HEK293 (cell line): ENCODE results near the gene GTF2F2.

Experiments used
- CTCF ChIA-PET: fragments of 350-600 bp; formaldehyde crosslinking; extraction: SDS; loops from one replicate; lab custom pipeline; 2021; ENCODE audit warnings: antibody characterized with exemption; lab: Yijun Ruan, JAX
- POLR2A ChIA-PET: fragments of 300-600 bp; formaldehyde crosslinking; extraction: SDS; loops from one replicate; lab custom pipeline; 2020; ENCODE audit warnings: antibody characterized with exemption, inconsistent platforms; lab: Yijun Ruan, JAX
- H3K27ac ChIP-seq: fragments of 200-500 bp; sonication (Bioruptor generic); 2 replicates; pipeline ENCODE4 v1.5.1; 2014; ENCODE audit warnings: low read depth, low read length, control low read depth, inconsistent platforms; ENCODE audit errors: extremely low read depth
- H3K36me3 ChIP-seq, 2 experiments: fragments of 200-500 bp in 1 of 2; sonication (Bioruptor generic) in 1 of 2; 1 replicate in 1 of 2; 2 replicates in 1 of 2; pipeline ENCODE4 v1.5.1; 2014 to 2017; ENCODE audit warnings: inconsistent platforms in 2 of 2, low read length in 2 of 2; ENCODE audit not compliant: control insufficient read depth in 2 of 2, insufficient read depth in 1 of 2
- H3K4me1 ChIP-seq: fragments of 200-500 bp; sonication (Bioruptor generic); 2 replicates; pipeline ENCODE4 v1.5.1; 2014; ENCODE audit warnings: mild to moderate bottlenecking, low read length, inconsistent platforms; ENCODE audit not compliant: control insufficient read depth, insufficient read depth
- H3K4me3 ChIP-seq: 2 replicates; pipeline ENCODE4 v1.5.1; 2011; ENCODE audit warnings: low read depth, mild to moderate bottlenecking, control low read depth, low read length, moderate library complexity
- H3K9me3 ChIP-seq: fragments of 200-500 bp; sonication (Bioruptor generic); 2 replicates; pipeline ENCODE4 v1.5.1; 2014; ENCODE audit warnings: low read depth, low read length, inconsistent platforms; ENCODE audit not compliant: control insufficient read depth, insufficient read depth
- KLF10 ChIP-seq: fragments of 450-650 bp; IDR thresholded peaks from 2 replicates; pipeline ENCODE4 v1.5.1; 2018; ENCODE audit warnings: missing biosample characterization, mild to moderate bottlenecking, missing genetic modification characterization
- PRDM1 ChIP-seq: fragments of 450-650 bp; formaldehyde crosslinking; IDR thresholded peaks from 2 replicates; pipeline ENCODE4; 2016; ENCODE audit warnings: missing biosample characterization, missing genetic modification characterization
- PRDM10 ChIP-seq: fragments of 450-650 bp; formaldehyde crosslinking; IDR thresholded peaks from 2 replicates; pipeline ENCODE4 v1.5.1; 2016; ENCODE audit warnings: missing biosample characterization, missing genetic modification characterization
- TCF7L2 ChIP-seq: IDR thresholded peaks from 2 replicates; pipeline ENCODE4 v1.6.1; 2011; ENCODE audit warnings: low read depth, mild to moderate bottlenecking, inconsistent platforms, low read length, moderate library complexity, borderline replicate concordance
- ZBTB44 ChIP-seq: fragments of 450-650 bp; IDR thresholded peaks from 2 replicates; pipeline ENCODE4 v1.5.1; 2018; ENCODE audit warnings: missing biosample characterization, mild to moderate bottlenecking, missing genetic modification characterization
- ZNF394 ChIP-seq: fragments of 450-650 bp; formaldehyde crosslinking; IDR thresholded peaks from 2 replicates; pipeline ENCODE4 v1.5.1; 2016; ENCODE audit warnings: missing biosample characterization, missing genetic modification characterization, mild to moderate bottlenecking, moderate library complexity, borderline replicate concordance
- ZNF501 ChIP-seq: fragments of 450-650 bp; formaldehyde crosslinking; IDR thresholded peaks from 2 replicates; pipeline ENCODE4 v1.5.1; 2016; ENCODE audit warnings: missing biosample characterization, missing genetic modification characterization
- ZNF596 ChIP-seq: fragments of 450-650 bp; IDR thresholded peaks from 2 replicates; pipeline ENCODE4 v1.5.0; 2018; ENCODE audit warnings: missing biosample characterization, mild to moderate bottlenecking, missing genetic modification characterization, moderate library complexity
- ZNF654 ChIP-seq: fragments of 450-650 bp; formaldehyde crosslinking; IDR thresholded peaks from 2 replicates; pipeline ENCODE4 v1.5.1; 2016; ENCODE audit warnings: low read depth, missing biosample characterization, missing genetic modification characterization
- ZNF664 ChIP-seq: fragments of 450-650 bp; formaldehyde crosslinking; IDR thresholded peaks from 2 replicates; pipeline ENCODE4 v1.5.1; 2016; ENCODE audit warnings: missing biosample characterization, missing genetic modification characterization
- ZNF704 ChIP-seq: fragments of 450-650 bp; formaldehyde crosslinking; IDR thresholded peaks from 2 replicates; pipeline ENCODE4 v1.5.1; 2016; ENCODE audit warnings: missing biosample characterization, missing genetic modification characterization
- ZNF785 ChIP-seq: fragments of 450-650 bp; formaldehyde crosslinking; IDR thresholded peaks from 2 replicates; pipeline ENCODE4 v1.5.1; 2016; ENCODE audit warnings: missing biosample characterization, missing genetic modification characterization
- ZNF830 ChIP-seq: fragments of 450-650 bp; IDR thresholded peaks from 2 replicates; pipeline ENCODE4 v1.5.0; 2018; ENCODE audit warnings: missing biosample characterization, missing genetic modification characterization, low read depth, mild to moderate bottlenecking, moderate library complexity
- ZNF837 ChIP-seq: fragments of 450-650 bp; formaldehyde crosslinking; IDR thresholded peaks from 2 replicates; pipeline ENCODE4 v1.5.1; 2016; ENCODE audit warnings: missing biosample characterization, missing genetic modification characterization
- ZSCAN30 ChIP-seq: fragments of 450-650 bp; IDR thresholded peaks from 2 replicates; pipeline ENCODE4 v1.5.1; 2018; ENCODE audit warnings: missing biosample characterization, mild to moderate bottlenecking, missing genetic modification characterization, moderate library complexity
- TF ChIP-seq, protein P1 (sequence below): fragments of 450-650 bp; formaldehyde crosslinking; IDR thresholded peaks from 2 replicates; pipeline ENCODE4 v1.5.1; 2017; ENCODE audit warnings: missing biosample characterization, missing genetic modification characterization

GTF2F2 gene

GRCh38 chr13:45219123-45219891 lies 99.0 kb downstream of the GTF2F2 start:
- Histone ChIP-seq H3K4me3 (no peak overlapping the region), H3K9me3 (no peaks in the 10 kb centered on the region), H3K36me3 (no peaks in the 10 kb centered on the region; a peak in 1 of 3 replicates), H3K27ac (no peak overlapping the region), H3K4me1 (peaks cover 8% of the 10 kb centered on the region)
- ChIA-PET CTCF (interaction anchor here (0.8 kb wide), 1 partner anchor 62 kb away, joined by 4 read pairs; no protein-coding TSS in a partner anchor), POLR2A (no interaction called here)
- peak; percentile 49; the same call in 1 of the 2 replicates for TF ChIP-seq ZBTB44 (tag by site-specific recombination)
- no peak for TF ChIP-seq KLF10 (tag by site-specific recombination)
- no peak for TF ChIP-seq ZNF837 (tag by site-specific recombination)
- no peak for TF ChIP-seq ZNF830 (tag by site-specific recombination)
- 0 out of 2 replicates have a peak, but pooled peaks have one; percentile 9 for TF ChIP-seq ZSCAN30 (tag by site-specific recombination)
- TF ChIP-seq PRDM1 (tag by site-specific recombination): peak; percentile 83
- TF ChIP-seq ZNF664 (tag by site-specific recombination): peak; percentile 76; the same call in 1 of the 2 replicates
- TF ChIP-seq ZNF596 (tag by site-specific recombination): peak; percentile 66
- 0 out of 2 replicates have a peak, but pooled peaks have one; percentile 10 for TF ChIP-seq ZNF501 (tag by site-specific recombination)
- no peak for TF ChIP-seq ZNF704 (tag by site-specific recombination)
- TF ChIP-seq, protein P1, sequence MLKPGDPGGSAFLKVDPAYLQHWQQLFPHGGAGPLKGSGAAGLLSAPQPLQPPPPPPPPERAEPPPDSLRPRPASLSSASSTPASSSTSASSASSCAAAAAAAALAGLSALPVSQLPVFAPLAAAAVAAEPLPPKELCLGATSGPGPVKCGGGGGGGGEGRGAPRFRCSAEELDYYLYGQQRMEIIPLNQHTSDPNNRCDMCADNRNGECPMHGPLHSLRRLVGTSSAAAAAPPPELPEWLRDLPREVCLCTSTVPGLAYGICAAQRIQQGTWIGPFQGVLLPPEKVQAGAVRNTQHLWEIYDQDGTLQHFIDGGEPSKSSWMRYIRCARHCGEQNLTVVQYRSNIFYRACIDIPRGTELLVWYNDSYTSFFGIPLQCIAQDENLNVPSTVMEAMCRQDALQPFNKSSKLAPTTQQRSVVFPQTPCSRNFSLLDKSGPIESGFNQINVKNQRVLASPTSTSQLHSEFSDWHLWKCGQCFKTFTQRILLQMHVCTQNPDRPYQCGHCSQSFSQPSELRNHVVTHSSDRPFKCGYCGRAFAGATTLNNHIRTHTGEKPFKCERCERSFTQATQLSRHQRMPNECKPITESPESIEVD (tag by site-specific recombination): peak; percentile 76
- TF ChIP-seq TCF7L2: no peak
- peak; percentile 72 for TF ChIP-seq ZNF394 (tag by site-specific recombination)
- no peak for TF ChIP-seq ZNF654 (tag by site-specific recombination)
- no peak for TF ChIP-seq ZNF785 (tag by site-specific recombination)
- 0 out of 2 replicates have a peak, but pooled peaks have one; percentile 15 for TF ChIP-seq PRDM10 (tag by site-specific recombination)
